WTC11 (cell line): ENCODE results near the gene OGFOD2. TPM values are rescaled to one million over a fixed set of nuclear protein-coding genes. Genes with fewer than 3 reads are reported as not detected.
A peak's percentile ranks its signal among the peaks of the same experiment; 100 is the strongest.

ENCODE experiments used
- ATAC-seq: fragments of 200-7000 bp; cut with Tn5 transposase; 2 replicates; pipeline ENCODE4 v1.10.0; 2021; ENCODE audit warnings: mild to moderate bottlenecking, moderate library complexity
- CTCF ChIA-PET: fragments of 300-600 bp; sonication (Branson Sonifier 250); formaldehyde crosslinking; loops from one replicate; lab custom pipeline; 2021; ENCODE audit warnings: antibody characterized with exemption; lab: Charles Lee
- POLR2A ChIA-PET: fragments of 350-600 bp; sonication (Branson Sonifier 250); formaldehyde crosslinking; loops from one replicate; lab custom pipeline; 2021; ENCODE audit warnings: antibody characterized with exemption; lab: Charles Lee
- DNase-seq: peaks from one replicate; pipeline ENCODE4 v3.0.0; 2021; ENCODE audit warnings: low spot score
- H3K27ac Mint-ChIP-seq: 2 replicates; pipeline ENCODE4 v1.8.0; 2021; ENCODE audit warnings: mixed read lengths
- H3K27me3 Mint-ChIP-seq: 2 replicates; pipeline ENCODE4 v1.8.0; 2021; ENCODE audit warnings: low read depth, mild to moderate bottlenecking, moderate library complexity, mixed read lengths
- H3K36me3 Mint-ChIP-seq: 2 replicates; pipeline ENCODE4 v1.8.0; 2021; ENCODE audit warnings: mixed read lengths
- H3K4me1 Mint-ChIP-seq: 2 replicates; pipeline ENCODE4 v1.8.0; 2022; ENCODE audit warnings: mixed read lengths
- H3K4me3 Mint-ChIP-seq: 2 replicates; pipeline ENCODE4 v1.8.0; 2021; ENCODE audit warnings: mild to moderate bottlenecking, moderate library complexity, mixed read lengths
- H3K9me3 Mint-ChIP-seq: 2 replicates; pipeline ENCODE4 v1.8.0; 2021; ENCODE audit warnings: mixed read lengths
- ATF1 ChIP-seq: sonication (generic); formaldehyde crosslinking; IDR thresholded peaks from 2 replicates; pipeline ENCODE4 v1.8.1; 2023; ENCODE audit warnings: mild to moderate bottlenecking, moderate library complexity, missing genetic modification reagents
- CREB1 ChIP-seq: sonication (generic); formaldehyde crosslinking; IDR thresholded peaks from 2 replicates; pipeline ENCODE4 v1.8.0; 2023; ENCODE audit warnings: mild to moderate bottlenecking, missing genetic modification reagents
- CREM ChIP-seq: sonication (generic); formaldehyde crosslinking; IDR thresholded peaks from 2 replicates; pipeline ENCODE4 v1.8.1; 2022; ENCODE audit warnings: mild to moderate bottlenecking, missing genetic modification reagents, moderate library complexity
- ELF4 ChIP-seq: sonication (generic); formaldehyde crosslinking; IDR thresholded peaks from 2 replicates; pipeline ENCODE4 v1.8.1; 2022; ENCODE audit warnings: low read depth, mild to moderate bottlenecking, moderate library complexity, missing genetic modification reagents
- ETV6 ChIP-seq: sonication (generic); formaldehyde crosslinking; IDR thresholded peaks from 2 replicates; pipeline ENCODE4 v1.8.1; 2022; ENCODE audit warnings: mild to moderate bottlenecking, missing genetic modification reagents
- FOXJ3 ChIP-seq: sonication (generic); formaldehyde crosslinking; IDR thresholded peaks from 2 replicates; pipeline ENCODE4 v1.9.0; 2021; ENCODE audit warnings: missing genetic modification reagents, mild to moderate bottlenecking, borderline replicate concordance
- GTF2I ChIP-seq: fragments of 250-450 bp; sonication (Bioruptor Pico); conservative IDR thresholded peaks from 2 replicates; pipeline ENCODE4 v1.4.0; 2021; ENCODE audit warnings: mild to moderate bottlenecking
- HMGA2 ChIP-seq: fragments of 250-450 bp; sonication (Bioruptor Pico); IDR thresholded peaks from 2 replicates; pipeline ENCODE4 v1.4.0; 2021; ENCODE audit warnings: mild to moderate bottlenecking, moderate library complexity
- NFE2L1 ChIP-seq: sonication (generic); formaldehyde crosslinking; IDR thresholded peaks from 2 replicates; pipeline ENCODE4 v1.8.1; 2023; ENCODE audit warnings: missing genetic modification reagents
- NFYB ChIP-seq: sonication (generic); formaldehyde crosslinking; conservative IDR thresholded peaks from 2 replicates; pipeline ENCODE4 v1.8.0; 2022; ENCODE audit warnings: low read depth, missing genetic modification reagents
- SMAD4 ChIP-seq: sonication (generic); formaldehyde crosslinking; IDR thresholded peaks from 2 replicates; pipeline ENCODE4 v1.8.0; 2022; ENCODE audit warnings: mild to moderate bottlenecking, missing genetic modification reagents
- SP1 ChIP-seq: sonication (generic); formaldehyde crosslinking; conservative IDR thresholded peaks from 2 replicates; pipeline ENCODE4 v1.8.1; 2022; ENCODE audit warnings: missing genetic modification reagents
- TCF7 ChIP-seq: sonication (generic); formaldehyde crosslinking; IDR thresholded peaks from 2 replicates; pipeline ENCODE4 v1.8.0; 2022; ENCODE audit warnings: mild to moderate bottlenecking, low read depth, missing genetic modification reagents, moderate library complexity
- ZNF219 ChIP-seq: sonication (generic); formaldehyde crosslinking; IDR thresholded peaks from 2 replicates; pipeline ENCODE4 v1.8.0; 2023; ENCODE audit warnings: missing genetic modification reagents, mild to moderate bottlenecking, borderline replicate concordance
- ZNF263 ChIP-seq: sonication (generic); formaldehyde crosslinking; IDR thresholded peaks from 2 replicates; pipeline ENCODE4 v1.8.1; 2022; ENCODE audit warnings: low read depth, mild to moderate bottlenecking, moderate library complexity, missing genetic modification reagents
- ZNF317 ChIP-seq: sonication (generic); formaldehyde crosslinking; IDR thresholded peaks from 2 replicates; pipeline ENCODE4 v1.8.1; 2023; ENCODE audit warnings: low read depth, mild to moderate bottlenecking, moderate library complexity, missing genetic modification reagents, borderline replicate concordance
- total RNA-seq: library from RNA; stranded (reverse); gene quantifications from 3 replicates; pipeline ENCODE4 v1.2.3, GENCODE V29; 2021
- TF ChIP-seq, protein P1 (sequence below): sonication (generic); formaldehyde crosslinking; IDR thresholded peaks from 2 replicates; pipeline ENCODE4 v1.8.0; 2023; ENCODE audit warnings: missing genetic modification reagents, mild to moderate bottlenecking, borderline replicate concordance
- TF ChIP-seq, protein P2 (sequence below): sonication (generic); formaldehyde crosslinking; IDR thresholded peaks from 2 replicates; pipeline ENCODE4 v1.8.0; 2023; ENCODE audit warnings: mild to moderate bottlenecking, missing genetic modification reagents
- TF ChIP-seq, protein P3 (sequence below): fragments of 250-450 bp; sonication (Bioruptor Pico); IDR thresholded peaks from 2 replicates; pipeline ENCODE4 v1.9.0; 2021; ENCODE audit warnings: mild to moderate bottlenecking
- TF ChIP-seq, protein P4 (sequence below): fragments of 250-450 bp; sonication (Bioruptor Pico); IDR thresholded peaks from 2 replicates; pipeline ENCODE4 v1.9.0; 2021; ENCODE audit warnings: mild to moderate bottlenecking
- TF ChIP-seq, protein P5 (sequence below): sonication (generic); formaldehyde crosslinking; conservative IDR thresholded peaks from 2 replicates; pipeline ENCODE4 v1.8.1; 2023; ENCODE audit warnings: mild to moderate bottlenecking, low read depth, missing genetic modification reagents, moderate library complexity
- TF ChIP-seq, protein P6 (sequence below): sonication (generic); formaldehyde crosslinking; conservative IDR thresholded peaks from 2 replicates; pipeline ENCODE4 v1.8.1; 2022; ENCODE audit warnings: mild to moderate bottlenecking, missing genetic modification reagents

Gene OGFOD2
- total RNA-seq, 1 experiment from 2014 or later: 28.1 TPM

DNA sequence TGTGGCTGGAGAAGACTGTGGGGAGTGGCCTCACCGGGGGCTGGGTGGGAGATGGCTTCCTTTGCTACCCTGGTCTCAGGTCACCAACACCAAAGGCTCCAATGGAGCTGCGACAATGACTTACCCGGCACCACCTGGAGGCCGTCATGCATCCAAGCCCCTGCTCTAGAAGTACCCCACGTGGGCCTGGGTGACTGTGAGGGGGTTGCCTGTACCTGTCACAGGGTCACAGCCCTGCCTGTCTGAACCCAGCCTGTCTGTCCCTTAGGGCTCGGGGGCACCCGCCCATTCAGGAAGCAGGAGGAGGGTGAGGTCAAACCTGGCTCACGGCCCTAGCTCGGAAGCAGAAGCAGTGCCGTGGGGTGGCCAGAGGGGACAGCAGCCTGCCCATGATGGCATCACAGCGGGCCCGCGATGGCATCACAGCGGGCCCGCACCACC, 27.7 kb upstream of the OGFOD2 start:
- ChIA-PET CTCF (interaction anchor here (2.1 to 5.5 kb wide), 2 partner anchors 80 to 87 kb away, joined by 10 to 25 read pairs; no protein-coding TSS in a partner anchor), POLR2A (interaction anchor here (0.6 kb wide), 2 partner anchors 176 to 505 kb away, joined by 3 to 10 read pairs; no protein-coding TSS in a partner anchor)
- Mint-ChIP-seq H3K27ac (no peak overlapping the region), H3K36me3 (no peaks in the 10 kb centered on the region), H3K4me3 (no peak overlapping the region), H3K27me3 (no peaks in the 10 kb centered on the region), H3K9me3 (no peaks in the 10 kb centered on the region), H3K4me1 (no peaks in the 10 kb centered on the region)
- peak; percentile 27 for ATAC-seq
- no peak for DNase-seq
- no peak for TF ChIP-seq ZNF317 (CRISPR knock-in tag)
- TF ChIP-seq SMAD4 (CRISPR knock-in tag): no peak
- TF ChIP-seq NFE2L1 (CRISPR knock-in tag): no peak
- TF ChIP-seq FOXJ3 (CRISPR knock-in tag): no peak
- TF ChIP-seq, protein P1, sequence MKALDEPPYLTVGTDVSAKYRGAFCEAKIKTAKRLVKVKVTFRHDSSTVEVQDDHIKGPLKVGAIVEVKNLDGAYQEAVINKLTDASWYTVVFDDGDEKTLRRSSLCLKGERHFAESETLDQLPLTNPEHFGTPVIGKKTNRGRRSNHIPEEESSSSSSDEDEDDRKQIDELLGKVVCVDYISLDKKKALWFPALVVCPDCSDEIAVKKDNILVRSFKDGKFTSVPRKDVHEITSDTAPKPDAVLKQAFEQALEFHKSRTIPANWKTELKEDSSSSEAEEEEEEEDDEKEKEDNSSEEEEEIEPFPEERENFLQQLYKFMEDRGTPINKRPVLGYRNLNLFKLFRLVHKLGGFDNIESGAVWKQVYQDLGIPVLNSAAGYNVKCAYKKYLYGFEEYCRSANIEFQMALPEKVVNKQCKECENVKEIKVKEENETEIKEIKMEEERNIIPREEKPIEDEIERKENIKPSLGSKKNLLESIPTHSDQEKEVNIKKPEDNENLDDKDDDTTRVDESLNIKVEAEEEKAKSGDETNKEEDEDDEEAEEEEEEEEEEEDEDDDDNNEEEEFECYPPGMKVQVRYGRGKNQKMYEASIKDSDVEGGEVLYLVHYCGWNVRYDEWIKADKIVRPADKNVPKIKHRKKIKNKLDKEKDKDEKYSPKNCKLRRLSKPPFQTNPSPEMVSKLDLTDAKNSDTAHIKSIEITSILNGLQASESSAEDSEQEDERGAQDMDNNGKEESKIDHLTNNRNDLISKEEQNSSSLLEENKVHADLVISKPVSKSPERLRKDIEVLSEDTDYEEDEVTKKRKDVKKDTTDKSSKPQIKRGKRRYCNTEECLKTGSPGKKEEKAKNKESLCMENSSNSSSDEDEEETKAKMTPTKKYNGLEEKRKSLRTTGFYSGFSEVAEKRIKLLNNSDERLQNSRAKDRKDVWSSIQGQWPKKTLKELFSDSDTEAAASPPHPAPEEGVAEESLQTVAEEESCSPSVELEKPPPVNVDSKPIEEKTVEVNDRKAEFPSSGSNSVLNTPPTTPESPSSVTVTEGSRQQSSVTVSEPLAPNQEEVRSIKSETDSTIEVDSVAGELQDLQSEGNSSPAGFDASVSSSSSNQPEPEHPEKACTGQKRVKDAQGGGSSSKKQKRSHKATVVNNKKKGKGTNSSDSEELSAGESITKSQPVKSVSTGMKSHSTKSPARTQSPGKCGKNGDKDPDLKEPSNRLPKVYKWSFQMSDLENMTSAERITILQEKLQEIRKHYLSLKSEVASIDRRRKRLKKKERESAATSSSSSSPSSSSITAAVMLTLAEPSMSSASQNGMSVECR (CRISPR knock-in tag): no peak
- no peak for TF ChIP-seq ETV6 (CRISPR knock-in tag)
- TF ChIP-seq, protein P2, sequence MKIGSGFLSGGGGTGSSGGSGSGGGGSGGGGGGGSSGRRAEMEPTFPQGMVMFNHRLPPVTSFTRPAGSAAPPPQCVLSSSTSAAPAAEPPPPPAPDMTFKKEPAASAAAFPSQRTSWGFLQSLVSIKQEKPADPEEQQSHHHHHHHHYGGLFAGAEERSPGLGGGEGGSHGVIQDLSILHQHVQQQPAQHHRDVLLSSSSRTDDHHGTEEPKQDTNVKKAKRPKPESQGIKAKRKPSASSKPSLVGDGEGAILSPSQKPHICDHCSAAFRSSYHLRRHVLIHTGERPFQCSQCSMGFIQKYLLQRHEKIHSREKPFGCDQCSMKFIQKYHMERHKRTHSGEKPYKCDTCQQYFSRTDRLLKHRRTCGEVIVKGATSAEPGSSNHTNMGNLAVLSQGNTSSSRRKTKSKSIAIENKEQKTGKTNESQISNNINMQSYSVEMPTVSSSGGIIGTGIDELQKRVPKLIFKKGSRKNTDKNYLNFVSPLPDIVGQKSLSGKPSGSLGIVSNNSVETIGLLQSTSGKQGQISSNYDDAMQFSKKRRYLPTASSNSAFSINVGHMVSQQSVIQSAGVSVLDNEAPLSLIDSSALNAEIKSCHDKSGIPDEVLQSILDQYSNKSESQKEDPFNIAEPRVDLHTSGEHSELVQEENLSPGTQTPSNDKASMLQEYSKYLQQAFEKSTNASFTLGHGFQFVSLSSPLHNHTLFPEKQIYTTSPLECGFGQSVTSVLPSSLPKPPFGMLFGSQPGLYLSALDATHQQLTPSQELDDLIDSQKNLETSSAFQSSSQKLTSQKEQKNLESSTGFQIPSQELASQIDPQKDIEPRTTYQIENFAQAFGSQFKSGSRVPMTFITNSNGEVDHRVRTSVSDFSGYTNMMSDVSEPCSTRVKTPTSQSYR (CRISPR knock-in tag): no peak
- no peak for TF ChIP-seq GTF2I
- TF ChIP-seq, protein P3, sequence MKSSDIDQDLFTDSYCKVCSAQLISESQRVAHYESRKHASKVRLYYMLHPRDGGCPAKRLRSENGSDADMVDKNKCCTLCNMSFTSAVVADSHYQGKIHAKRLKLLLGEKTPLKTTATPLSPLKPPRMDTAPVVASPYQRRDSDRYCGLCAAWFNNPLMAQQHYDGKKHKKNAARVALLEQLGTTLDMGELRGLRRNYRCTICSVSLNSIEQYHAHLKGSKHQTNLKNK (CRISPR knock-in tag): no peak
- TF ChIP-seq ELF4 (CRISPR knock-in tag): no peak
- TF ChIP-seq, protein P4, sequence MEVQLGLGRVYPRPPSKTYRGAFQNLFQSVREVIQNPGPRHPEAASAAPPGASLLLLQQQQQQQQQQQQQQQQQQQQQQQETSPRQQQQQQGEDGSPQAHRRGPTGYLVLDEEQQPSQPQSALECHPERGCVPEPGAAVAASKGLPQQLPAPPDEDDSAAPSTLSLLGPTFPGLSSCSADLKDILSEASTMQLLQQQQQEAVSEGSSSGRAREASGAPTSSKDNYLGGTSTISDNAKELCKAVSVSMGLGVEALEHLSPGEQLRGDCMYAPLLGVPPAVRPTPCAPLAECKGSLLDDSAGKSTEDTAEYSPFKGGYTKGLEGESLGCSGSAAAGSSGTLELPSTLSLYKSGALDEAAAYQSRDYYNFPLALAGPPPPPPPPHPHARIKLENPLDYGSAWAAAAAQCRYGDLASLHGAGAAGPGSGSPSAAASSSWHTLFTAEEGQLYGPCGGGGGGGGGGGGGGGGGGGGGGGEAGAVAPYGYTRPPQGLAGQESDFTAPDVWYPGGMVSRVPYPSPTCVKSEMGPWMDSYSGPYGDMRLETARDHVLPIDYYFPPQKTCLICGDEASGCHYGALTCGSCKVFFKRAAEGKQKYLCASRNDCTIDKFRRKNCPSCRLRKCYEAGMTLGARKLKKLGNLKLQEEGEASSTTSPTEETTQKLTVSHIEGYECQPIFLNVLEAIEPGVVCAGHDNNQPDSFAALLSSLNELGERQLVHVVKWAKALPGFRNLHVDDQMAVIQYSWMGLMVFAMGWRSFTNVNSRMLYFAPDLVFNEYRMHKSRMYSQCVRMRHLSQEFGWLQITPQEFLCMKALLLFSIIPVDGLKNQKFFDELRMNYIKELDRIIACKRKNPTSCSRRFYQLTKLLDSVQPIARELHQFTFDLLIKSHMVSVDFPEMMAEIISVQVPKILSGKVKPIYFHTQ (CRISPR knock-in tag): no peak
- TF ChIP-seq ZNF219 (CRISPR knock-in tag): no peak
- no peak for TF ChIP-seq ATF1 (CRISPR knock-in tag)
- no peak for TF ChIP-seq SP1
- no peak for TF ChIP-seq HMGA2

DNA sequence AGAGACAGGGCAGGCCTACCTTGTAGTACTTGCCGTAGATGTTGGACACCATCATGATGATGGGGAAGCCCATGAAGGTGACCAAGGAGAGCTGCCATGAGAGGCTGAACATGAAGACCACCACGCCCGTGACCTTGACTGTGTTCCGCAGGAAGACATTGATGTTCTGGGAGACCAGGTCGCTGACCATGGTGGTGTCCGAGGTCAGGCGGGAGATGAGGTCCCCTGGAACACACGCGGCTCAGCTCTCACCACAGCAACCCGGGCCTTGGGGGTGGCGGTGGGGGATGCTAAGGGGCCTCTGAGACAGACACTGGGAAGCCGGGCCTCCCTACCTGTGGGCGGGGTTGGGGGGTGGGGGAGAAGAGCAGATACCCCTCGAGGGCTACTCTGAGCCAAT, 26.4 kb upstream of the OGFOD2 start:
- DNase-seq (no peak), ATAC-seq (no peak)
- Mint-ChIP-seq H3K36me3 (no peaks in the 10 kb centered on the region), H3K4me3 (no peak overlapping the region), H3K27me3 (no peaks in the 10 kb centered on the region), H3K4me1 (no peaks in the 10 kb centered on the region), H3K27ac (no peak overlapping the region), H3K9me3 (no peaks in the 10 kb centered on the region)
- CTCF ChIA-PET: interaction anchor here (1.6 to 5.5 kb wide), 2 partner anchors 81 to 88 kb away, joined by 9 to 25 read pairs; no protein-coding TSS in a partner anchor
- POLR2A ChIA-PET: no interaction called here
- TF ChIP-seq, protein P5, sequence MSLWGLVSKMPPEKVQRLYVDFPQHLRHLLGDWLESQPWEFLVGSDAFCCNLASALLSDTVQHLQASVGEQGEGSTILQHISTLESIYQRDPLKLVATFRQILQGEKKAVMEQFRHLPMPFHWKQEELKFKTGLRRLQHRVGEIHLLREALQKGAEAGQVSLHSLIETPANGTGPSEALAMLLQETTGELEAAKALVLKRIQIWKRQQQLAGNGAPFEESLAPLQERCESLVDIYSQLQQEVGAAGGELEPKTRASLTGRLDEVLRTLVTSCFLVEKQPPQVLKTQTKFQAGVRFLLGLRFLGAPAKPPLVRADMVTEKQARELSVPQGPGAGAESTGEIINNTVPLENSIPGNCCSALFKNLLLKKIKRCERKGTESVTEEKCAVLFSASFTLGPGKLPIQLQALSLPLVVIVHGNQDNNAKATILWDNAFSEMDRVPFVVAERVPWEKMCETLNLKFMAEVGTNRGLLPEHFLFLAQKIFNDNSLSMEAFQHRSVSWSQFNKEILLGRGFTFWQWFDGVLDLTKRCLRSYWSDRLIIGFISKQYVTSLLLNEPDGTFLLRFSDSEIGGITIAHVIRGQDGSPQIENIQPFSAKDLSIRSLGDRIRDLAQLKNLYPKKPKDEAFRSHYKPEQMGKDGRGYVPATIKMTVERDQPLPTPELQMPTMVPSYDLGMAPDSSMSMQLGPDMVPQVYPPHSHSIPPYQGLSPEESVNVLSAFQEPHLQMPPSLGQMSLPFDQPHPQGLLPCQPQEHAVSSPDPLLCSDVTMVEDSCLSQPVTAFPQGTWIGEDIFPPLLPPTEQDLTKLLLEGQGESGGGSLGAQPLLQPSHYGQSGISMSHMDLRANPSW: no peak
- TF ChIP-seq ZNF263: no peak
- no peak for TF ChIP-seq NFYB
- no peak for TF ChIP-seq CREB1 (CRISPR knock-in tag)
- TF ChIP-seq CREM: no peak
- no peak for TF ChIP-seq TCF7 (CRISPR knock-in tag)
- TF ChIP-seq NFE2L1 (CRISPR knock-in tag): no peak
- TF ChIP-seq, protein P6, sequence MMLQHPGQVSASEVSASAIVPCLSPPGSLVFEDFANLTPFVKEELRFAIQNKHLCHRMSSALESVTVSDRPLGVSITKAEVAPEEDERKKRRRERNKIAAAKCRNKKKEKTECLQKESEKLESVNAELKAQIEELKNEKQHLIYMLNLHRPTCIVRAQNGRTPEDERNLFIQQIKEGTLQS (CRISPR knock-in tag): no peak
- no peak for TF ChIP-seq GTF2I
- no peak for TF ChIP-seq ATF1 (CRISPR knock-in tag)
